ENCODE measurements around the gene MAPRE3. TPM values are rescaled to one million over a fixed set of nuclear protein-coding genes. Genes with fewer than 3 reads are reported as not detected.

The MAPRE3 gene
- total RNA-seq, 1 donor from 2014 or later, result 23.0 TPM

- H3K27me3 ChIP-seq, result no peaks in the 10 kb centered on the region
- intact Hi-C loops (cut with DNase I), result no loop called here
- no peak for TF ChIP-seq CTCF (IDR thresholded peaks at IDR 0.05)
- no peak overlapping the region for H3K4me3 ChIP-seq
- DNase-seq (no peak), ATAC-seq (no peak)
- H3K4me1 ChIP-seq, result peaks cover 16% of the 10 kb centered on the region
- no peaks in the 10 kb centered on the region for H3K36me3 ChIP-seq
- H3K9me3 ChIP-seq, result no peaks in the 10 kb centered on the region
- no peak overlapping the region for H3K27ac ChIP-seq
Measured at GRCh38 chr2:26980971-26981370, 10.5 kb downstream of the MAPRE3 start.

GRCh38 chr2:26982102-26982742, 11.8 kb downstream of the MAPRE3 start:
- H3K27ac ChIP-seq, result peak overlapping the region; percentile 24
- ATAC-seq (peak; percentile 91), DNase-seq (peak; percentile 74)
- no peaks in the 10 kb centered on the region for H3K36me3 ChIP-seq
- H3K9me3 ChIP-seq, result no peaks in the 10 kb centered on the region
- H3K27me3 ChIP-seq, result no peaks in the 10 kb centered on the region
- no peak overlapping the region for H3K4me3 ChIP-seq
- intact Hi-C loops (cut with DNase I), result no loop called here
- peaks cover 16% of the 10 kb centered on the region for H3K4me1 ChIP-seq
- TF ChIP-seq CTCF (IDR thresholded peaks at IDR 0.05), result peak; percentile 49

GRCh38 chr2:26983746-26984145, 13.3 kb downstream of the MAPRE3 start:
- no peak overlapping the region for H3K27ac ChIP-seq
- no peak for TF ChIP-seq CTCF (IDR thresholded peaks at IDR 0.05)
- intact Hi-C loops (cut with DNase I), result no loop called here
- peaks cover 16% of the 10 kb centered on the region for H3K4me1 ChIP-seq
- no peaks in the 10 kb centered on the region for H3K9me3 ChIP-seq
- DNase-seq (no peak), ATAC-seq (no peak)
- H3K36me3 ChIP-seq, result no peaks in the 10 kb centered on the region
- H3K4me3 ChIP-seq, result no peak overlapping the region
- no peaks in the 10 kb centered on the region for H3K27me3 ChIP-seq

- intact Hi-C loops (cut with DNase I), result no loop called here
- H3K36me3 ChIP-seq, result no peaks in the 10 kb centered on the region
- no peaks in the 10 kb centered on the region for H3K27me3 ChIP-seq
- ATAC-seq (no peak), DNase-seq (no peak)
- H3K4me1 ChIP-seq, result peaks cover 16% of the 10 kb centered on the region
- no peak for TF ChIP-seq CTCF (IDR thresholded peaks at IDR 0.05)
- no peak overlapping the region for H3K27ac ChIP-seq
- no peak overlapping the region for H3K4me3 ChIP-seq
- no peaks in the 10 kb centered on the region for H3K9me3 ChIP-seq
Measured at GRCh38 chr2:26985807-26986206, 15.4 kb downstream of the MAPRE3 start.

- ATAC-seq (no peak), DNase-seq (no peak)
- Histone ChIP-seq H3K27ac (no peak overlapping the region), H3K36me3 (no peaks in the 10 kb centered on the region), H3K27me3 (no peaks in the 10 kb centered on the region), H3K4me1 (peaks cover 14% of the 10 kb centered on the region), H3K9me3 (no peaks in the 10 kb centered on the region), H3K4me3 (no peak overlapping the region)
- intact Hi-C loops (cut with DNase I), result no loop called here
- no peak for TF ChIP-seq CTCF (IDR thresholded peaks at IDR 0.05)
Measured at GRCh38 chr2:26986576-26986975, 16.1 kb downstream of the MAPRE3 start.
